Caco-2 (cell line): ENCODE data around the gene GRIN2A. TPM values are rescaled to one million over a fixed set of nuclear protein-coding genes. Genes with fewer than 3 reads are reported as not detected.

Source experiments
- BruUV-seq: library from RNA; stranded (reverse); fragments of 400-500 nt; replicated peaks from 2 replicates; lab custom pipeline; 2021; lab: Mats Ljungman, UMichigan
- CTCF ChIA-PET: fragments of 300-600 bp; sonication (Branson Sonifier 250); formaldehyde crosslinking; loops from one replicate; lab custom pipeline; 2022; ENCODE audit warnings: antibody characterized with exemption; lab: Charles Lee
- POLR2A ChIA-PET: fragments of 300-600 bp; sonication (Branson Sonifier 250); formaldehyde crosslinking; loops from one replicate; lab custom pipeline; 2022; ENCODE audit warnings: antibody characterized with exemption; lab: Charles Lee
- DNase-seq, 2 experiments: peaks; one replicate each; pipeline versions ENCODE4 v3.0.0 to v3.0.0-alpha.2; 2020 to 2022
- H3K27me3 ChIP-seq: replicated peaks from 2 replicates; pipeline ENCODE4 v1.6.0; 2011; ENCODE audit warnings: low read length; ENCODE audit not compliant: control insufficient read depth, insufficient read depth
- H3K36me3 ChIP-seq: 2 replicates; pipeline ENCODE4 v1.5.1; 2011; ENCODE audit warnings: low read length; ENCODE audit not compliant: control insufficient read depth, insufficient read depth
- H3K4me1 ChIP-seq: fragments of 250-450 bp; sonication (Bioruptor Pico); 2 replicates; pipeline ENCODE4 v1.5.1; 2020; ENCODE audit warnings: mild to moderate bottlenecking
- H3K4me3 ChIP-seq: 2 replicates; pipeline ENCODE4 v1.5.1; 2011; ENCODE audit warnings: low read depth, mild to moderate bottlenecking, control low read depth, low read length
- H3K9me3 ChIP-seq: fragments of 250-450 bp; sonication (Bioruptor Pico); 2 replicates; pipeline ENCODE4 v1.5.1; 2020; ENCODE audit warnings: mild to moderate bottlenecking, moderate library complexity
- H3K27ac Mint-ChIP-seq: one replicate; pipeline ENCODE4 v1.8.0; 2022; ENCODE audit warnings: mixed read lengths; ENCODE audit not compliant: unreplicated experiment
- H3K27me3 Mint-ChIP-seq: one replicate; pipeline ENCODE4 v1.8.0; 2022; ENCODE audit warnings: mixed read lengths; ENCODE audit not compliant: insufficient read depth, unreplicated experiment
- H3K36me3 Mint-ChIP-seq: one replicate; pipeline ENCODE4 v1.8.0; 2022; ENCODE audit warnings: mild to moderate bottlenecking, mixed read lengths; ENCODE audit not compliant: insufficient read depth, unreplicated experiment
- H3K4me1 Mint-ChIP-seq: one replicate; pipeline ENCODE4 v1.8.0; 2022; ENCODE audit warnings: low read depth, mixed read lengths; ENCODE audit not compliant: unreplicated experiment
- H3K4me3 Mint-ChIP-seq: one replicate; pipeline ENCODE4 v1.8.0; 2022; ENCODE audit warnings: mild to moderate bottlenecking, moderate library complexity, mixed read lengths; ENCODE audit not compliant: unreplicated experiment
- H3K9me3 Mint-ChIP-seq: one replicate; pipeline ENCODE4 v1.8.0; 2022; ENCODE audit warnings: mixed read lengths; ENCODE audit not compliant: unreplicated experiment
- intact Hi-C: fragments of 100-400 bp; cut with micrococcal nuclease; formaldehyde crosslinking; loops from one replicate; pipeline ENCODE4 v1.10.0; 2022; ENCODE audit not compliant: unreplicated experiment
- total RNA-seq: library from RNA; stranded (reverse); gene quantifications from 2 replicates; pipeline ENCODE4 v1.2.3, GENCODE V29; 2022
- TF ChIP-seq, protein P1 (sequence below), 2 experiments: fragments of 200-600 bp in 1 of 2; IDR thresholded peaks; 1 replicate in 1 of 2; 2 replicates in 1 of 2; pipeline versions ENCODE4 v1.5.1 to v1.8.0; 2011 to 2022; ENCODE audit warnings: antibody characterized with exemption in 1 of 2, control low read depth in 1 of 2, inconsistent platforms in 1 of 2, low read depth in 1 of 2, low read length in 1 of 2, mild to moderate bottlenecking in 1 of 2, moderate library complexity in 1 of 2; ENCODE audit not compliant: insufficient read depth in 1 of 2, severe bottlenecking in 1 of 2, unreplicated experiment in 1 of 2

Gene GRIN2A
- total RNA-seq, 1 experiment from 2014 or later = 0.54 TPM

DNA sequence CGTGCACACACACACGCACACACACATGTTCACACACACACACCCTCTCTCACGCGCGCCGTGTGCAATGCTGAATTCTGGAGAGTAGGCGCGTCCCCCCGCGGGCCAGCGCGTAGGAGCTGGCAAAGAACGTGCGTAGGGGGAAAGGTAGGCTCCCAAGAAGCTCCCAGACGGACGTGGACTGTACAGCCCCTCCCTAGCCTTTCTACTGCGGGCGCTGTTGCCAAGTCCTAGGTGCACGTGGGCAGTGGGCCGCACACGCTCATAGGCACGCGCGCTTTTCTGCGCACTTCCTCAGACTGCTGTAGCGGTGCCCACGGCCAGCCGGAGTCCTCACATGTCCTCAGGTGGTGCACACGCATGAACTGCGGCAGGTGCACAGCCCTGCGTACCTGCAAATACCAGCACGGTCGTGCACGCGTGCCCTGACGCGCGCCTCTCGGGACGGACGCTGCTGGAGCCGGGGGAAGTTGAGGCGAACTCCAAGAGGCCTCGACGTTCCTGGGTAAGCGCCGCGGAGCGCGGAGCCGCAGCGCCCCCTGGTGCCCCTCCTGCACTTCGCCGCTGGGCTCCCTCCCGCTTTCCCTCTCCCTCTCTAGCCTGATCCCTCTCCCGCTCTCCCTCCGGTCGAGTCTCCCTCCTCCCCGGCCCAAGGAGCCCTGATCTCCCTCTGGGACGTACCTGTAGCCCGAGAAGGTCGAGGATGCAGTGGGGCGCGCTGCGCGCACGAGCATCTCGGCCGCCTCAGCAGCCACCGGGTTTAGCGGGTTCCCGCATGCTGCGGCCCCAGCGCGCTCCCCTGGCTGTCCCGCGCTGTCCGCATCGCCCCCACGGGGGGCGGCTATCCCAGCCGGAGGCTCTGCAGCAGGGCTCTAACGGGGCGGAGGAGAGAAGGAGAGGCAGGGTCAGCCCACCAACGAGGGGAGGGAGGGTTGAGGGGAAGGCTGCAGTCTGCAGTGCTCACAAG is 749 bp downstream of the GRIN2A start:
- ChIA-PET POLR2A (no interaction called here), CTCF (interaction anchor here (0.6 kb wide), 2 partner anchors 14 to 80 kb away, joined by 5 to 12 read pairs; no protein-coding TSS in a partner anchor)
- peak overlapping the region; percentile 29 for H3K4me3 ChIP-seq
- no peaks in the 10 kb centered on the region for H3K4me1 Mint-ChIP-seq
- H3K36me3 ChIP-seq = no peaks in the 10 kb centered on the region
- peak overlapping the region; percentile 43 for H3K4me3 Mint-ChIP-seq
- H3K27me3 Mint-ChIP-seq = peaks cover 3% of the 10 kb centered on the region
- TF ChIP-seq, protein P1, sequence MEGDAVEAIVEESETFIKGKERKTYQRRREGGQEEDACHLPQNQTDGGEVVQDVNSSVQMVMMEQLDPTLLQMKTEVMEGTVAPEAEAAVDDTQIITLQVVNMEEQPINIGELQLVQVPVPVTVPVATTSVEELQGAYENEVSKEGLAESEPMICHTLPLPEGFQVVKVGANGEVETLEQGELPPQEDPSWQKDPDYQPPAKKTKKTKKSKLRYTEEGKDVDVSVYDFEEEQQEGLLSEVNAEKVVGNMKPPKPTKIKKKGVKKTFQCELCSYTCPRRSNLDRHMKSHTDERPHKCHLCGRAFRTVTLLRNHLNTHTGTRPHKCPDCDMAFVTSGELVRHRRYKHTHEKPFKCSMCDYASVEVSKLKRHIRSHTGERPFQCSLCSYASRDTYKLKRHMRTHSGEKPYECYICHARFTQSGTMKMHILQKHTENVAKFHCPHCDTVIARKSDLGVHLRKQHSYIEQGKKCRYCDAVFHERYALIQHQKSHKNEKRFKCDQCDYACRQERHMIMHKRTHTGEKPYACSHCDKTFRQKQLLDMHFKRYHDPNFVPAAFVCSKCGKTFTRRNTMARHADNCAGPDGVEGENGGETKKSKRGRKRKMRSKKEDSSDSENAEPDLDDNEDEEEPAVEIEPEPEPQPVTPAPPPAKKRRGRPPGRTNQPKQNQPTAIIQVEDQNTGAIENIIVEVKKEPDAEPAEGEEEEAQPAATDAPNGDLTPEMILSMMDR (IDR thresholded peaks at IDR 0.05; ENCODE audit: insufficient read depth in 1 of 2, low read depth in 1 of 2, low read length in 1 of 2, severe bottlenecking in 1 of 2, unreplicated experiment in 1 of 2) = peak; percentile 61 to 67
- 0 out of 2 replicates have a peak, but pooled peaks cover 7% of the 10 kb centered on the region for H3K4me1 ChIP-seq
- no peaks in the 10 kb centered on the region for H3K36me3 Mint-ChIP-seq
- BruUV-seq = no TSS peak
- no peaks in the 10 kb centered on the region for H3K27me3 ChIP-seq
- intact Hi-C loops = no loop called here
- peaks cover 6% of the 10 kb centered on the region for H3K9me3 Mint-ChIP-seq
- DNase-seq = peak; percentile 43 to 67
- no peaks in the 10 kb centered on the region for H3K9me3 ChIP-seq
- H3K27ac Mint-ChIP-seq = no peak overlapping the region

- Mint-ChIP-seq H3K27ac (no peak overlapping the region), H3K4me3 (no peak overlapping the region), H3K36me3 (no peaks in the 10 kb centered on the region), H3K9me3 (peaks cover 6% of the 10 kb centered on the region), H3K4me1 (no peaks in the 10 kb centered on the region), H3K27me3 (peaks cover 3% of the 10 kb centered on the region)
- ChIA-PET CTCF (no interaction called here), POLR2A (no interaction called here)
- Histone ChIP-seq H3K9me3 (no peaks in the 10 kb centered on the region), H3K27me3 (no peaks in the 10 kb centered on the region), H3K4me3 (no peak overlapping the region), H3K4me1 (0 out of 2 replicates have a peak, but pooled peaks cover 7% of the 10 kb centered on the region), H3K36me3 (no peaks in the 10 kb centered on the region)
- intact Hi-C loops = no loop called here
- TF ChIP-seq, protein P1 (IDR thresholded peaks at IDR 0.05; ENCODE audit: insufficient read depth in 1 of 2, low read depth in 1 of 2, low read length in 1 of 2, severe bottlenecking in 1 of 2, unreplicated experiment in 1 of 2) = no peak
- no peak for DNase-seq
- no TSS peak for BruUV-seq
These were observed 1.5 kb downstream of the GRIN2A start for GRCh38 chr16:10180771-10181163.

DNA sequence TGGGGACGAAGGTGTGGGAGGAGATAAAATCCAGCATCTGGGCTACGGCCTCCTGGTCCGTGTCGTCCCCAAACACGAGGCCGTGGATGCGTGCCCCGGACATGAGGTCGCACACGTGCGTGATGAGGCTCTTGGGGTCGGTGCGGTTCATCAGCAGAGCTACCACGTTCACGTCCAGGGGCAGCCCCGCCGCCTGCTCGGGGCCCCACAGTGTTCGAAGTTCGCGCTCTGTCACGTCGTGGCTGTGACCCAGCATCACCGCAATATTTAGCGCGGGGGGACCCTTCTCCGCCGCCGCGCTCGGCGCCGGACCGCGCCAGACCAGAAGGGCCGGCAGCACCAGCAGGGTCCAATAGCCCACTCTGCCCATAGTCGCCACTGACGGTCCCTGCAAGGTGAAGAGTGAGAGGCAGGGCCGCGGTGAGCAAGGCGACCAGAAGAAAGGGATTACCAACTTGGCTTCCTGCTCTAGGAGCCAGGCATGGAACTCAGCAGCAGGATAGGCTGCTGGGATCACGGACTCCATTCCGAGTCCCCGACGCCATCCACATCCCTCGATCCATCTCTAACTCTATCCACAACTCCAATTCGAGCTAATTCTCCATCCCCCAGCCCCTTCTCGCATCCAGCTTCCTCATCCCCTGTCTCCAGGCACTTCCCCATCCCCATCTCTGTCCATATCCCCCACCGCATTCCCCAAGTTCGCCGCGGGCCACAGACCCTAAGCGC is 2.0 kb downstream of the GRIN2A start:
- peaks cover 6% of the 10 kb centered on the region for H3K9me3 Mint-ChIP-seq
- H3K4me1 ChIP-seq = 0 out of 2 replicates have a peak, but pooled peaks cover 7% of the 10 kb centered on the region
- H3K27me3 Mint-ChIP-seq = peaks cover 3% of the 10 kb centered on the region
- TF ChIP-seq, protein P1 (IDR thresholded peaks at IDR 0.05; ENCODE audit: insufficient read depth in 1 of 2, low read depth in 1 of 2, low read length in 1 of 2, severe bottlenecking in 1 of 2, unreplicated experiment in 1 of 2) = no peak
- ChIA-PET CTCF (no interaction called here), POLR2A (no interaction called here)
- H3K27ac Mint-ChIP-seq = no peak overlapping the region
- intact Hi-C loops = no loop called here
- no peak for DNase-seq
- no peaks in the 10 kb centered on the region for H3K27me3 ChIP-seq
- no peaks in the 10 kb centered on the region for H3K36me3 Mint-ChIP-seq
- no peaks in the 10 kb centered on the region for H3K9me3 ChIP-seq
- no peak overlapping the region for H3K4me3 Mint-ChIP-seq
- H3K4me3 ChIP-seq = no peak overlapping the region
- H3K36me3 ChIP-seq = no peaks in the 10 kb centered on the region
- no TSS peak for BruUV-seq
- no peaks in the 10 kb centered on the region for H3K4me1 Mint-ChIP-seq
